Measurements from ENCODE around the gene AGFG1. TPM values are rescaled to one million over a fixed set of nuclear protein-coding genes. Genes with fewer than 3 reads are reported as not detected.

Gene AGFG1
- total RNA-seq, 1 experiment from 2014 or later = 81.3 TPM

DNA sequence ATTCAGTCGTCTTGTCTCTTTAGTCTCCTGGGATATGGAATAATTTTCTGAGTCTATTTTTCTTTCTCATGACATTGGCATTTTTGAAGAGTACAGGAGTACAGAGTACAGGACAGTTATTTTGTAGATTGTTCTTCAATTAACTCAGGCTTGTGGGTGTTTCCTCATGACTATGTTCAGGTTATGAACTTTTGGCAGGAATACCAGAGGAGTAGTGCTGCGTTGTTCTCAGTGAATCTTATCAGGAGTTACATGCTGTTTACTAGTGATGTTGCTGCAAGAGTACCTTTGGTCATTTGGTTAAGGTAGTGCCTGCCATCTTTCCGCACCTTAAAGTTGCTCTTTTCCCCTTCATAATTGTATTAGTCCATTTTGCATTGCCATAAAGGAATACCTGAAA is 41.3 kb upstream of the AGFG1 start:
- no peak for DNase-seq (ENCODE audit: low spot score)
- Mint-ChIP-seq H3K4me3 (no peak overlapping the region), H3K9me3 (peaks cover 33% of the 10 kb centered on the region), H3K27ac (no peak overlapping the region), H3K36me3 (peaks cover 26% of the 10 kb centered on the region), H3K27me3 (ENCODE audit: low read depth) (no peaks in the 10 kb centered on the region), H3K4me1 (no peaks in the 10 kb centered on the region)
- ChIA-PET CTCF (no interaction called here), POLR2A (no interaction called here)
- ATAC-seq = no peak
- TF ChIP-seq ZNF317 (CRISPR knock-in tag; IDR thresholded peaks at IDR 0.05; ENCODE audit: borderline replicate concordance, low read depth) (no peak), NR3C1 (CRISPR knock-in tag; conservative IDR thresholded peaks at IDR 0.05; ENCODE audit: low read depth) (no peak), PRRX2 (CRISPR knock-in tag; IDR thresholded peaks at IDR 0.05) (no peak), JAZF1 (CRISPR knock-in tag; IDR thresholded peaks at IDR 0.05) (no peak), ZNF671 (CRISPR knock-in tag; IDR thresholded peaks at IDR 0.05) (no peak), PRDM15 (CRISPR knock-in tag; IDR thresholded peaks at IDR 0.05) (no peak), ZNF396 (CRISPR knock-in tag; IDR thresholded peaks at IDR 0.05; ENCODE audit: borderline replicate concordance) (no peak), ZNF423 (CRISPR knock-in tag; IDR thresholded peaks at IDR 0.05) (no peak)
- TF ChIP-seq, protein P1, sequence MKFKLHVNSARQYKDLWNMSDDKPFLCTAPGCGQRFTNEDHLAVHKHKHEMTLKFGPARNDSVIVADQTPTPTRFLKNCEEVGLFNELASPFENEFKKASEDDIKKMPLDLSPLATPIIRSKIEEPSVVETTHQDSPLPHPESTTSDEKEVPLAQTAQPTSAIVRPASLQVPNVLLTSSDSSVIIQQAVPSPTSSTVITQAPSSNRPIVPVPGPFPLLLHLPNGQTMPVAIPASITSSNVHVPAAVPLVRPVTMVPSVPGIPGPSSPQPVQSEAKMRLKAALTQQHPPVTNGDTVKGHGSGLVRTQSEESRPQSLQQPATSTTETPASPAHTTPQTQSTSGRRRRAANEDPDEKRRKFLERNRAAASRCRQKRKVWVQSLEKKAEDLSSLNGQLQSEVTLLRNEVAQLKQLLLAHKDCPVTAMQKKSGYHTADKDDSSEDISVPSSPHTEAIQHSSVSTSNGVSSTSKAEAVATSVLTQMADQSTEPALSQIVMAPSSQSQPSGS (CRISPR knock-in tag; IDR thresholded peaks at IDR 0.05; ENCODE audit: borderline replicate concordance, low read depth) = no peak
- TF ChIP-seq, protein P2, sequence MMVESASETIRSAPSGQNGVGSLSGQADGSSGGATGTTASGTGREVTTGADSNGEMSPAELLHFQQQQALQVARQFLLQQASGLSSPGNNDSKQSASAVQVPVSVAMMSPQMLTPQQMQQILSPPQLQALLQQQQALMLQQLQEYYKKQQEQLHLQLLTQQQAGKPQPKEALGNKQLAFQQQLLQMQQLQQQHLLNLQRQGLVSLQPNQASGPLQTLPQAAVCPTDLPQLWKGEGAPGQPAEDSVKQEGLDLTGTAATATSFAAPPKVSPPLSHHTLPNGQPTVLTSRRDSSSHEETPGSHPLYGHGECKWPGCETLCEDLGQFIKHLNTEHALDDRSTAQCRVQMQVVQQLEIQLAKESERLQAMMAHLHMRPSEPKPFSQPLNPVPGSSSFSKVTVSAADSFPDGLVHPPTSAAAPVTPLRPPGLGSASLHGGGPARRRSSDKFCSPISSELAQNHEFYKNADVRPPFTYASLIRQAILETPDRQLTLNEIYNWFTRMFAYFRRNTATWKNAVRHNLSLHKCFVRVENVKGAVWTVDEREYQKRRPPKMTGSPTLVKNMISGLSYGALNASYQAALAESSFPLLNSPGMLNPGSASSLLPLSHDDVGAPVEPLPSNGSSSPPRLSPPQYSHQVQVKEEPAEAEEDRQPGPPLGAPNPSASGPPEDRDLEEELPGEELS (CRISPR knock-in tag; IDR thresholded peaks at IDR 0.05) = no peak
- TF ChIP-seq, protein P3, sequence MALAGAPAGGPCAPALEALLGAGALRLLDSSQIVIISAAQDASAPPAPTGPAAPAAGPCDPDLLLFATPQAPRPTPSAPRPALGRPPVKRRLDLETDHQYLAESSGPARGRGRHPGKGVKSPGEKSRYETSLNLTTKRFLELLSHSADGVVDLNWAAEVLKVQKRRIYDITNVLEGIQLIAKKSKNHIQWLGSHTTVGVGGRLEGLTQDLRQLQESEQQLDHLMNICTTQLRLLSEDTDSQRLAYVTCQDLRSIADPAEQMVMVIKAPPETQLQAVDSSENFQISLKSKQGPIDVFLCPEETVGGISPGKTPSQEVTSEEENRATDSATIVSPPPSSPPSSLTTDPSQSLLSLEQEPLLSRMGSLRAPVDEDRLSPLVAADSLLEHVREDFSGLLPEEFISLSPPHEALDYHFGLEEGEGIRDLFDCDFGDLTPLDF (CRISPR knock-in tag; IDR thresholded peaks at IDR 0.05) = no peak
- TF ChIP-seq, protein P4, sequence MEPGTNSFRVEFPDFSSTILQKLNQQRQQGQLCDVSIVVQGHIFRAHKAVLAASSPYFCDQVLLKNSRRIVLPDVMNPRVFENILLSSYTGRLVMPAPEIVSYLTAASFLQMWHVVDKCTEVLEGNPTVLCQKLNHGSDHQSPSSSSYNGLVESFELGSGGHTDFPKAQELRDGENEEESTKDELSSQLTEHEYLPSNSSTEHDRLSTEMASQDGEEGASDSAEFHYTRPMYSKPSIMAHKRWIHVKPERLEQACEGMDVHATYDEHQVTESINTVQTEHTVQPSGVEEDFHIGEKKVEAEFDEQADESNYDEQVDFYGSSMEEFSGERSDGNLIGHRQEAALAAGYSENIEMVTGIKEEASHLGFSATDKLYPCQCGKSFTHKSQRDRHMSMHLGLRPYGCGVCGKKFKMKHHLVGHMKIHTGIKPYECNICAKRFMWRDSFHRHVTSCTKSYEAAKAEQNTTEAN (CRISPR knock-in tag; IDR thresholded peaks at IDR 0.05) = no peak

DNA sequence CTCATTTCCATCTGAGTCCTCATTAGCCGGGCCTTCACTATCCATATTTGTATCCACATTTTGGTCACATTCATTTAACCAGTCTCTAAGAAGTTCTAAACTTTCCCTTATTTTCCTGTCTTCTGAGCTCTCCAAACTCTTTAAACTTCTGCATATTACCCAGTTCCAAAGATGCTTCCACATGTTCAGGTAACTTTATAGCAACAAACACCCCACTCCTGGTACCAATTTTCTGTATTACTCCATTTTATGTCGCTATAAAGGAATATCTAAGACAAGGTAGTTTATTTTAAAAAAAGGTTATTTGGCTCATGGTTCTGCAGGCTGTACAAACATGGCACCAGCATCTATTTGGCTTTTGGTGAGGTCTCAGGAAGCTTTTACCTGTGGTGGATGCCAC is 38.8 kb upstream of the AGFG1 start:
- H3K4me1 Mint-ChIP-seq = no peaks in the 10 kb centered on the region
- H3K36me3 Mint-ChIP-seq = peaks cover 26% of the 10 kb centered on the region
- DNase-seq (ENCODE audit: low spot score) (no peak), ATAC-seq (no peak)
- no peak overlapping the region for H3K4me3 Mint-ChIP-seq
- H3K27me3 Mint-ChIP-seq (ENCODE audit: low read depth) = no peaks in the 10 kb centered on the region
- no peak overlapping the region for H3K27ac Mint-ChIP-seq
- H3K9me3 Mint-ChIP-seq = peaks cover 33% of the 10 kb centered on the region
- ChIA-PET CTCF (interaction anchor here (0.6 kb wide), 1 partner anchor 334 kb away, joined by 3 read pairs; no protein-coding TSS in a partner anchor), POLR2A (no interaction called here)
- TF ChIP-seq JUN (CRISPR knock-in tag; IDR thresholded peaks at IDR 0.05) = no peak
- no peak for TF ChIP-seq ZNF671 (CRISPR knock-in tag; IDR thresholded peaks at IDR 0.05)
- no peak for TF ChIP-seq ZNF138 (CRISPR knock-in tag; conservative IDR thresholded peaks at IDR 0.05)
- TF ChIP-seq ESRRA (CRISPR knock-in tag; IDR thresholded peaks at IDR 0.05; ENCODE audit: borderline replicate concordance) = no peak
- no peak for TF ChIP-seq NFATC4 (CRISPR knock-in tag; IDR thresholded peaks at IDR 0.05)
- TF ChIP-seq, protein P5, sequence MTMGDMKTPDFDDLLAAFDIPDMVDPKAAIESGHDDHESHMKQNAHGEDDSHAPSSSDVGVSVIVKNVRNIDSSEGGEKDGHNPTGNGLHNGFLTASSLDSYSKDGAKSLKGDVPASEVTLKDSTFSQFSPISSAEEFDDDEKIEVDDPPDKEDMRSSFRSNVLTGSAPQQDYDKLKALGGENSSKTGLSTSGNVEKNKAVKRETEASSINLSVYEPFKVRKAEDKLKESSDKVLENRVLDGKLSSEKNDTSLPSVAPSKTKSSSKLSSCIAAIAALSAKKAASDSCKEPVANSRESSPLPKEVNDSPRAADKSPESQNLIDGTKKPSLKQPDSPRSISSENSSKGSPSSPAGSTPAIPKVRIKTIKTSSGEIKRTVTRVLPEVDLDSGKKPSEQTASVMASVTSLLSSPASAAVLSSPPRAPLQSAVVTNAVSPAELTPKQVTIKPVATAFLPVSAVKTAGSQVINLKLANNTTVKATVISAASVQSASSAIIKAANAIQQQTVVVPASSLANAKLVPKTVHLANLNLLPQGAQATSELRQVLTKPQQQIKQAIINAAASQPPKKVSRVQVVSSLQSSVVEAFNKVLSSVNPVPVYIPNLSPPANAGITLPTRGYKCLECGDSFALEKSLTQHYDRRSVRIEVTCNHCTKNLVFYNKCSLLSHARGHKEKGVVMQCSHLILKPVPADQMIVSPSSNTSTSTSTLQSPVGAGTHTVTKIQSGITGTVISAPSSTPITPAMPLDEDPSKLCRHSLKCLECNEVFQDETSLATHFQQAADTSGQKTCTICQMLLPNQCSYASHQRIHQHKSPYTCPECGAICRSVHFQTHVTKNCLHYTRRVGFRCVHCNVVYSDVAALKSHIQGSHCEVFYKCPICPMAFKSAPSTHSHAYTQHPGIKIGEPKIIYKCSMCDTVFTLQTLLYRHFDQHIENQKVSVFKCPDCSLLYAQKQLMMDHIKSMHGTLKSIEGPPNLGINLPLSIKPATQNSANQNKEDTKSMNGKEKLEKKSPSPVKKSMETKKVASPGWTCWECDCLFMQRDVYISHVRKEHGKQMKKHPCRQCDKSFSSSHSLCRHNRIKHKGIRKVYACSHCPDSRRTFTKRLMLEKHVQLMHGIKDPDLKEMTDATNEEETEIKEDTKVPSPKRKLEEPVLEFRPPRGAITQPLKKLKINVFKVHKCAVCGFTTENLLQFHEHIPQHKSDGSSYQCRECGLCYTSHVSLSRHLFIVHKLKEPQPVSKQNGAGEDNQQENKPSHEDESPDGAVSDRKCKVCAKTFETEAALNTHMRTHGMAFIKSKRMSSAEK (CRISPR knock-in tag; IDR thresholded peaks at IDR 0.05; ENCODE audit: borderline replicate concordance) = no peak
- TF ChIP-seq E2F4 (CRISPR knock-in tag; IDR thresholded peaks at IDR 0.05; ENCODE audit: borderline replicate concordance, low read depth) = no peak
- no peak for TF ChIP-seq ZBTB21 (CRISPR knock-in tag; IDR thresholded peaks at IDR 0.05; ENCODE audit: borderline replicate concordance)
- no peak for TF ChIP-seq NFYB (CRISPR knock-in tag; conservative IDR thresholded peaks at IDR 0.05; ENCODE audit: low read depth)
- TF ChIP-seq RELA (CRISPR knock-in tag; IDR thresholded peaks at IDR 0.05; ENCODE audit: borderline replicate concordance) = no peak
